Hepatocyte (in vitro differentiated cells): ENCODE measurements around the gene PLBD1. TPM values are rescaled to one million over a fixed set of nuclear protein-coding genes. Genes with fewer than 3 reads are reported as not detected.

Source experiments
- DNase-seq: peaks from one replicate; pipeline ENCODE4 v3.0.0-alpha.2; 2016; ENCODE audit warnings: low spot score
- H2AFZ ChIP-seq: fragments of 200-600 bp; sonication (generic); 2 replicates; pipeline ENCODE4 v1.6.0; 2016; ENCODE audit warnings: antibody characterized with exemption, mild to moderate bottlenecking
- H3K27ac ChIP-seq: fragments of 200-600 bp; sonication (generic); 2 replicates; pipeline ENCODE4 v1.5.1; 2016; ENCODE audit warnings: mild to moderate bottlenecking
- H3K27me3 ChIP-seq: fragments of 200-600 bp; sonication (generic); 2 replicates; pipeline ENCODE4 v1.6.1; 2016
- H3K36me3 ChIP-seq: fragments of 200-600 bp; sonication (generic); replicated peaks from 2 replicates; pipeline ENCODE4 v1.5.1; 2016; ENCODE audit warnings: low read depth; ENCODE audit not compliant: insufficient read depth
- H3K4me1 ChIP-seq: fragments of 200-600 bp; sonication (generic); 2 replicates; pipeline ENCODE4 v1.5.1; 2016; ENCODE audit warnings: mild to moderate bottlenecking, moderate library complexity; ENCODE audit not compliant: insufficient read depth
- H3K4me2 ChIP-seq: fragments of 200-600 bp; sonication (generic); 2 replicates; pipeline ENCODE4 v1.6.0; 2016
- H3K4me3 ChIP-seq: fragments of 200-600 bp; sonication (generic); 2 replicates; pipeline ENCODE4 v1.5.1; 2016; ENCODE audit warnings: mild to moderate bottlenecking
- H3K79me2 ChIP-seq: fragments of 200-600 bp; sonication (generic); 2 replicates; pipeline ENCODE4 v1.6.0; 2017; ENCODE audit warnings: mild to moderate bottlenecking
- H3K9me2 ChIP-seq: fragments of 200-600 bp; sonication (generic); replicated peaks from 2 replicates; pipeline ENCODE4 v1.6.0; 2017; ENCODE audit warnings: mild to moderate bottlenecking; ENCODE audit not compliant: insufficient read depth
- H3K9me3 ChIP-seq: fragments of 200-600 bp; sonication (generic); 2 replicates; pipeline ENCODE4 v1.5.1; 2016; ENCODE audit warnings: low read depth, mild to moderate bottlenecking
- H4K20me1 ChIP-seq: fragments of 200-600 bp; sonication (generic); 2 replicates; pipeline ENCODE4 v1.6.0; 2016; ENCODE audit warnings: mild to moderate bottlenecking; ENCODE audit not compliant: insufficient read depth, poor library complexity, severe bottlenecking
- EZH2 ChIP-seq: fragments of 200-600 bp; sonication (generic); IDR thresholded peaks from 2 replicates; pipeline ENCODE4 v1.6.1; 2016; ENCODE audit warnings: antibody characterized with exemption, mild to moderate bottlenecking, borderline replicate concordance
- EZH2phosphoT487 ChIP-seq: fragments of 200-600 bp; sonication (generic); IDR thresholded peaks from one replicate; pipeline ENCODE4 v1.6.1; 2018; ENCODE audit warnings: antibody characterized with exemption, mild to moderate bottlenecking, low read depth, moderate library complexity; ENCODE audit not compliant: unreplicated experiment, severe bottlenecking
- WGBS: methylation state at CpG from one replicate; pipeline ENCODE4 v1.1.6; 2016; ENCODE audit warnings: low lambda C conversion rate; ENCODE audit errors: missing lambda C conversion rate; 5-methylcytosine and 5-hydroxymethylcytosine counted together
- polyA plus RNA-seq: library from polyadenylated mRNA; unstranded; fragments of >200 nt; fragmentation: Nextera tagmentation; extraction: Ambion mirVana; gene quantifications from 2 replicates; pipeline ENCODE4 v1.2.1, GENCODE V29; 2016
- total RNA-seq: library from RNA; depleted of rRNA; stranded (reverse); fragments of >200 nt; gene quantifications from 2 replicates; pipeline ENCODE4 v1.2.3, GENCODE V29; 2014
- TF ChIP-seq, protein P1 (sequence below): fragments of 200-600 bp; sonication (generic); IDR thresholded peaks from 2 replicates; pipeline ENCODE4 v1.5.1; 2016; ENCODE audit warnings: antibody characterized with exemption, mild to moderate bottlenecking; ENCODE audit not compliant: poor library complexity

PLBD1 gene
- total and polyA plus RNA-seq, 2 experiments from 2014 or later = 18.6 to 19.1 TPM

DNA sequence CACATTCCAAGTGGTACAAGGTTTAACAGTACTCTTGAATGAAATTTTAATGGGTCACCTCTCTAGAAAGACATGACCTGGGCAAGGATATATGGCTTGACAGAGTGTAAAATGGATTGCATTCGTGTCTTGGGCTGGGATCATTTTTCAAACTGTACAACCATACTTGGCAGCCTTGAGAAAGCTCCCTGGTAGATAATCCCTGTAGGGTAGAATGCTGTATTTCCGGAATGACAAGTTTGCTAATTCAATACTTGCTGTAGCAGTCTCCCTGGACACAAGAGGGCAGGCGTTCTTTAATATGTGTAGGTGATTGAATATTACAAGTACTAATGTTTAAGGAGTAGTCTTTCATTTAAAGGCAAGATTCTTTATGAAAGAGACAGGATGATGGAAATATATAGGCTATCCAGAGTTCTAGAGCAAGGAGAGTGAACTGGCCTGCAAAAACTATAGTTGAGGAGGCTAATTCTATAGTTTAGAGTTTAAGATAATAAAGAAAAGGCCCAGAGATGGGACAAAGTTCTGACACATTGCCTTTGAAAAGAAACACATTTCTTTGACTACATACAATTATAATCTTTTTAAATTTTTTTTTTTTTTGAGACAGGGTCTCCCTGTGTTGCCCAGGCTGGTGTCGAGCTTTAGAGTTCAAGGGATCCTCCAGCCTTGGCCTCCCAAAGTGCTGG lies 53.4 kb downstream of the PLBD1 start:
- H3K9me3 ChIP-seq = no peaks in the 10 kb centered on the region
- no peaks in the 10 kb centered on the region for H3K79me2 ChIP-seq
- H3K9me2 ChIP-seq = no peaks in the 10 kb centered on the region
- no peaks in the 10 kb centered on the region for H3K27me3 ChIP-seq
- H3K4me3 ChIP-seq = no peak overlapping the region
- no peak for TF ChIP-seq EZH2
- TF ChIP-seq EZH2phosphoT487 = no peak
- TF ChIP-seq, protein P1, sequence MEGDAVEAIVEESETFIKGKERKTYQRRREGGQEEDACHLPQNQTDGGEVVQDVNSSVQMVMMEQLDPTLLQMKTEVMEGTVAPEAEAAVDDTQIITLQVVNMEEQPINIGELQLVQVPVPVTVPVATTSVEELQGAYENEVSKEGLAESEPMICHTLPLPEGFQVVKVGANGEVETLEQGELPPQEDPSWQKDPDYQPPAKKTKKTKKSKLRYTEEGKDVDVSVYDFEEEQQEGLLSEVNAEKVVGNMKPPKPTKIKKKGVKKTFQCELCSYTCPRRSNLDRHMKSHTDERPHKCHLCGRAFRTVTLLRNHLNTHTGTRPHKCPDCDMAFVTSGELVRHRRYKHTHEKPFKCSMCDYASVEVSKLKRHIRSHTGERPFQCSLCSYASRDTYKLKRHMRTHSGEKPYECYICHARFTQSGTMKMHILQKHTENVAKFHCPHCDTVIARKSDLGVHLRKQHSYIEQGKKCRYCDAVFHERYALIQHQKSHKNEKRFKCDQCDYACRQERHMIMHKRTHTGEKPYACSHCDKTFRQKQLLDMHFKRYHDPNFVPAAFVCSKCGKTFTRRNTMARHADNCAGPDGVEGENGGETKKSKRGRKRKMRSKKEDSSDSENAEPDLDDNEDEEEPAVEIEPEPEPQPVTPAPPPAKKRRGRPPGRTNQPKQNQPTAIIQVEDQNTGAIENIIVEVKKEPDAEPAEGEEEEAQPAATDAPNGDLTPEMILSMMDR = peak; percentile 68
- 50% methylated on average over 4 of the region's 4 CpGs for WGBS
- no peaks in the 10 kb centered on the region for H3K36me3 ChIP-seq
- H3K4me2 ChIP-seq = no peak overlapping the region
- peak overlapping the region; percentile 68 for H3K27ac ChIP-seq
- DNase-seq = peak; percentile 84
- no peaks in the 10 kb centered on the region for H3K4me1 ChIP-seq
- H4K20me1 ChIP-seq = no peaks in the 10 kb centered on the region
- H2AFZ ChIP-seq = no peak overlapping the region

DNA sequence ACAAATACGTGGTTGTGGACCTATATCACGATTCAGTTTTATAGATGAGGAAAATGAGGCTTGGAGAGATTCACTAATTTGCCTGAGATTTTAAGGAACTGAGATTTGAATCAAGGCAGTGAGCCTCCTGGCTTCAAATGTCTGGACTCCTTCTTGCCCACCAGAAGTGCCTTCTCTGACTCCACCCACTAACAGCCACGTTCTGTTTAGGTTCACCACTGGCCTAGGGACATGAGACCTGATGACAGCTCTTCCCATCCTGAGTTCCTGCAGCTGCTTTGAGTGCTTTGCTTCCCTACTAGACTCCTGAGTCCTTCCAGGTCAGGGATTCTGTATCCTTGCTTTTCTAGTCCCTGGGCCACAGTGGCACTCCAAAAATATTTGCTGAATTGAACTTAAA lies 57.1 kb downstream of the PLBD1 start:
- Histone ChIP-seq H3K4me2 (no peak overlapping the region), H3K27me3 (no peaks in the 10 kb centered on the region), H3K4me1 (no peaks in the 10 kb centered on the region), H2AFZ (no peak overlapping the region), H3K79me2 (no peaks in the 10 kb centered on the region), H3K9me3 (no peaks in the 10 kb centered on the region), H3K4me3 (no peak overlapping the region), H3K36me3 (no peaks in the 10 kb centered on the region), H3K27ac (no peak overlapping the region), H4K20me1 (no peaks in the 10 kb centered on the region), H3K9me2 (no peaks in the 10 kb centered on the region)
- DNase-seq = no peak
- 68% methylated on average over 3 of the region's 3 CpGs for WGBS
- TF ChIP-seq, protein P1 = no peak
- TF ChIP-seq EZH2 (no peak), EZH2phosphoT487 (no peak)

DNA sequence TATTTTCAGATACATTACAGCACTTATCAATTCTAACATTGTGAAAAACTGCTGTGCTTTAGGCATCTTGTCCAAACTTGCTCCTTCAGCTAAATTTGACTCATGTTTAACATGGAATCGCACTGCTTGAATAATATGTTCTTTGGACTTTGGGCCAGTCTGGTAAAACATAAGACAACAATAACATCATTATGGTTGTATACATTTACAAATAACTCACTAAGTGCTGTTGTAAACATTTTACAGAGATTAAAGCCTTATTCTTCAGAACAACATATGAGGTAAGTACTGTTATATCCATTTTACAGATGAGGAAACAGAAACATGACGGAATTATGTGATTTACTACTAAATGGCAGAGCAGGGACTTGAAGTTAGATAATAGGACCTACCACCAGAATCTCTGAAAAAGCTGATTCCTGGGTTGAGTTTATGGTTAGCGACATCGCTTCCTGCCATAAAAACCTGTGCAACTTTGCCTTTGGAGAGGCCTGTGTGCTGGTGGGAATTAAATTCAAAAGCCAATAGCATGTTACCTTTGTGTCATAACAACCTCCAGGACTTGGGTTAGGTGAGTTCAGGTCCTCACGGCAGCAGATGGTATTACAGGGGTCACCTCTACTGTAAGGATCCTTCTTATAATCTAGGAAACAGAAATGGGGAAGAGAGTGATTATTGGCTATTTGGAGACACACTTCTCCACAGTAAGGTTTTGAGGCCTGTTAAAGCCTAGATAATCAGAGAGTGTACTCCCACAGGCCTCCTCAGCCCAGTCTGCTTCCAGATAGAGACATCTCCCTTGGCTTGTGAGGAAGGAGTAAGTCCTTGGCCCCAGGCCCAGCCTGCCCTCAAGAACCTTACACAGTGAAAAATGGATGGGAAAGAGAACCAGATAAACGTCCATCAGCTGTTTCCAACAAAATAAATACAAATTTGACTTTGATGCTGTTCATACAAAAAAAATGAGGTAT lies 61.8 kb downstream of the PLBD1 start:
- H3K4me3 ChIP-seq = no peak overlapping the region
- no peaks in the 10 kb centered on the region for H4K20me1 ChIP-seq
- H3K36me3 ChIP-seq = no peaks in the 10 kb centered on the region
- no peak overlapping the region for H3K27ac ChIP-seq
- H3K4me2 ChIP-seq = no peak overlapping the region
- H3K9me2 ChIP-seq = no peaks in the 10 kb centered on the region
- 91% methylated on average over 6 of the region's 6 CpGs for WGBS
- TF ChIP-seq EZH2 = no peak
- TF ChIP-seq, protein P1 = no peak
- no peaks in the 10 kb centered on the region for H3K9me3 ChIP-seq
- H3K79me2 ChIP-seq = no peaks in the 10 kb centered on the region
- H2AFZ ChIP-seq = no peak overlapping the region
- no peak for DNase-seq
- no peaks in the 10 kb centered on the region for H3K27me3 ChIP-seq
- no peaks in the 10 kb centered on the region for H3K4me1 ChIP-seq
